Keratinocyte (primary cell): ENCODE measurements around the gene KLF16.
"Not testable (repeated sequence)": the region's sequence is repeated elsewhere in the genome, so short reads cannot be mapped to it uniquely, and the experiment has no call there.

Experiments
- CTCF ChIP-seq, 3 experiments: IDR thresholded peaks in 1 of 3; conservative IDR thresholded peaks in 1 of 3; optimal IDR thresholded peaks in 1 of 3; 2 replicates in 2 of 3; 3 replicates in 1 of 3; pipeline versions ENCODE3 to v1.5.1; 2011; ENCODE audit warnings: low read length in 3 of 3, mild to moderate bottlenecking in 3 of 3, moderate library complexity in 2 of 3, control low read depth in 1 of 3, inconsistent platforms in 1 of 3; ENCODE audit not compliant: insufficient read depth in 2 of 3; ENCODE audit errors: extremely low read depth in 1 of 3
- EZH2 ChIP-seq: IDR thresholded peaks from one replicate; pipeline ENCODE4 v1.6.1; 2012; ENCODE audit warnings: inconsistent platforms, mild to moderate bottlenecking, low read length, moderate library complexity

- TF ChIP-seq EZH2; CTCF (optimal IDR thresholded peaks at IDR 0.05 in 1 of 3, IDR thresholded peaks at IDR 0.05 in 1 of 3, conservative IDR thresholded peaks at IDR 0.05 in 1 of 3; ENCODE audit: extremely low read depth in 1 of 3, insufficient read depth in 2 of 3, low read length in 3 of 3): not testable (repeated sequence)
Measured at GRCh38 chr19:1877280-1877660, 13.9 kb upstream of the KLF16 start.
